Small intestine (tissue), 7 donors: ENCODE measurements around the gene EBF4. TPM values are rescaled to one million over a fixed set of nuclear protein-coding genes. Genes with fewer than 3 reads are reported as not detected.
"Not testable (repeated sequence)": the region's sequence is repeated elsewhere in the genome, so short reads cannot be mapped to it uniquely, and the experiment has no call there.

Source experiments
- DNase-seq, 2 donors: peaks; one replicate each; pipeline versions ENCODE4 v3.0.0 to v3.0.0-alpha.2; 2013
- FAIRE-seq: peaks from 2 replicates; lab custom pipeline; 2012; peaks lifted over from hg19 to GRCh38; lab: Jason Lieb, UNC
- H3K27ac ChIP-seq, 3 donors: one replicate each; pipeline ENCODE4 v1.5.1; 2013; ENCODE audit warnings: low read length in 2 of 3, mild to moderate bottlenecking in 2 of 3, control low read depth in 1 of 3, inconsistent platforms in 1 of 3, low read depth in 1 of 3, moderate library complexity in 1 of 3
- H3K27me3 ChIP-seq, 3 donors: one replicate each; pipeline ENCODE4 v1.6.1; 2013; ENCODE audit warnings: low read length in 3 of 3, inconsistent platforms in 1 of 3; ENCODE audit not compliant: control insufficient read depth in 3 of 3, insufficient read depth in 3 of 3
- H3K36me3 ChIP-seq, 3 donors: one replicate each; pipeline ENCODE4 v1.6.1; 2013; ENCODE audit warnings: low read length in 3 of 3, inconsistent platforms in 1 of 3, low read depth in 1 of 3, mild to moderate bottlenecking in 1 of 3, moderate library complexity in 1 of 3; ENCODE audit not compliant: control insufficient read depth in 3 of 3, insufficient read depth in 2 of 3
- H3K4me1 ChIP-seq, 3 donors: one replicate each; pipeline ENCODE4 v1.6.1; 2013; ENCODE audit warnings: low read length in 2 of 3, inconsistent platforms in 1 of 3, low read depth in 1 of 3, mild to moderate bottlenecking in 1 of 3, moderate library complexity in 1 of 3; ENCODE audit not compliant: control insufficient read depth in 3 of 3, insufficient read depth in 2 of 3
- H3K4me3 ChIP-seq, 3 donors: one replicate each; pipeline ENCODE4 v1.5.1; 2013; ENCODE audit warnings: low read length in 3 of 3, control low read depth in 1 of 3, inconsistent platforms in 1 of 3, low read depth in 1 of 3, mild to moderate bottlenecking in 1 of 3, moderate library complexity in 1 of 3
- H3K9me3 ChIP-seq, 2 donors: one replicate each; pipeline ENCODE4 v1.6.1; 2013; ENCODE audit warnings: low read depth in 1 of 2, low read length in 1 of 2; ENCODE audit not compliant: control insufficient read depth in 2 of 2, insufficient read depth in 1 of 2
- WGBS, 3 donors: extraction: QIAGEN DNeasy Blood & Tissue Kit; methylation state at CpG; one replicate each; pipeline ENCODE4 v1.1.7; 2013; 5-methylcytosine and 5-hydroxymethylcytosine counted together
- polyA plus RNA-seq, 4 donors: library from polyadenylated mRNA; stranded (reverse) in 3 of 4; unstranded in 1 of 4; fragments of 200-250 nt in 3 of 4; fragments of 120-200 nt in 1 of 4; gene quantifications; one replicate each; pipeline versions ENCODE4 v1.2.1 to v1.2.3, GENCODE V29; 2013
- donor health status: healthy with polysubstance abuse.
- donor health status: control.
- donor health status: control.
- donor health status: Bipolar disorder and iron deficiency.
- donor health status: healthy.

Gene EBF4
- polyA plus RNA-seq, 4 donors = 0.67 to 7.4 (median 3.2) TPM

GRCh38 chr20:2763186-2763585, 70.6 kb downstream of the EBF4 start:
- H3K27ac ChIP-seq = no peak overlapping the region
- no peaks in the 10 kb centered on the region for H3K36me3 ChIP-seq
- H3K4me3 ChIP-seq = no peak overlapping the region
- peaks cover 0 to 12% (median 2%) of the 10 kb centered on the region in 3 donors for H3K27me3 ChIP-seq
- H3K4me1 ChIP-seq = no peaks in the 10 kb centered on the region
- FAIRE-seq (no peak), DNase-seq (no peak)
- WGBS, 3 donors = 51 to 57% (median 54%) methylated on average over 5 of the region's 5 CpGs
- H3K9me3 ChIP-seq = no peaks in the 10 kb centered on the region

GRCh38 chr20:2767768-2768631, 75.4 kb downstream of the EBF4 start:
- Histone ChIP-seq H3K27me3 (peaks cover 0 to 12% (median 4%) of the 10 kb centered on the region in 3 donors), H3K9me3 (no peaks in the 10 kb centered on the region), H3K4me1 (no peaks in the 10 kb centered on the region), H3K36me3 (no peaks in the 10 kb centered on the region), H3K27ac (no peak overlapping the region), H3K4me3 (no peak overlapping the region)
- no peak for DNase-seq
- WGBS, 3 donors = 54 to 60% (median 58%) methylated on average over 15 of the region's 15 CpGs
- FAIRE-seq = no peak

GRCh38 chr20:2768632-2769015, 76.0 kb downstream of the EBF4 start:
- DNase-seq (no peak), FAIRE-seq (no peak)
- WGBS, 3 donors = 64 to 92% (median 67%) methylated on average over 5 of the region's 5 CpGs
- Histone ChIP-seq H3K9me3 (no peaks in the 10 kb centered on the region), H3K27ac (no peak overlapping the region), H3K4me1 (no peaks in the 10 kb centered on the region), H3K27me3 (peaks cover 0 to 9% (median 4%) of the 10 kb centered on the region in 3 donors), H3K36me3 (no peaks in the 10 kb centered on the region), H3K4me3 (no peak overlapping the region)

GRCh38 chr20:2770091-2770490, 77.5 kb downstream of the EBF4 start:
- not testable (repeated sequence) for H3K36me3 ChIP-seq, DNase-seq, H3K4me1 ChIP-seq, H3K9me3 ChIP-seq, H3K27ac ChIP-seq, FAIRE-seq, H3K27me3 ChIP-seq, H3K4me3 ChIP-seq
- 90 to 93% (median 91%) methylated on average over 12 of the region's 12 CpGs for WGBS, 3 donors

- Histone ChIP-seq H3K27ac (no peak overlapping the region), H3K4me1 (no peaks in the 10 kb centered on the region), H3K36me3 (no peaks in the 10 kb centered on the region), H3K4me3 (no peak overlapping the region), H3K27me3 (peaks cover 0 to 9% (median 6%) of the 10 kb centered on the region in 3 donors), H3K9me3 (peaks cover 0 to 4% of the 10 kb centered on the region in 2 donors)
- 36 to 63% (median 59%) methylated on average over 12 of the region's 12 CpGs for WGBS, 3 donors
- FAIRE-seq (no peak), DNase-seq (no peak)
Measured at GRCh38 chr20:2771631-2772080, 79.1 kb downstream of the EBF4 start.

- no peaks in the 10 kb centered on the region for H3K36me3 ChIP-seq
- H3K27ac ChIP-seq = no peak overlapping the region
- H3K4me1 ChIP-seq = no peaks in the 10 kb centered on the region
- no peak for FAIRE-seq
- peaks cover 0 to 4% (median 0%) of the 10 kb centered on the region in 3 donors for H3K27me3 ChIP-seq
- DNase-seq = no peak
- WGBS, 3 donors = 73 to 87% (median 75%) methylated on average over 9 of the region's 9 CpGs
- peaks cover 0 to 4% of the 10 kb centered on the region in 2 donors for H3K9me3 ChIP-seq
- H3K4me3 ChIP-seq = no peak overlapping the region
Measured at GRCh38 chr20:2773812-2774211, 81.2 kb downstream of the EBF4 start.

- Histone ChIP-seq H3K27me3 (peaks cover 0 to 4% (median 0%) of the 10 kb centered on the region in 3 donors), H3K27ac (no peak overlapping the region), H3K4me1 (no peaks in the 10 kb centered on the region), H3K36me3 (no peaks in the 10 kb centered on the region), H3K9me3 (peaks cover 0 to 4% of the 10 kb centered on the region in 2 donors), H3K4me3 (no peak overlapping the region)
- WGBS, 3 donors = 77 to 91% (median 82%) methylated on average over 3 of the region's 3 CpGs
- DNase-seq (no peak), FAIRE-seq (no peak)
Measured at GRCh38 chr20:2775139-2775538, 82.6 kb downstream of the EBF4 start.

- H3K36me3 ChIP-seq = no peaks in the 10 kb centered on the region
- FAIRE-seq = no peak
Measured at GRCh38 chr20:2778602-2779321, 86.2 kb downstream of the EBF4 start.

More at GRCh38 chr20:2778602-2779321, 86.2 kb downstream of the EBF4 start:
- Histone ChIP-seq H3K4me3 (no peak overlapping the region), H3K27me3 (peaks cover 0 to 6% (median 2%) of the 10 kb centered on the region in 3 donors), H3K27ac (no peak overlapping the region), H3K9me3 (peaks cover 0 to 4% of the 10 kb centered on the region in 2 donors), H3K4me1 (no peaks in the 10 kb centered on the region)
- DNase-seq = no peak
- WGBS, 3 donors = 77 to 80% (median 79%) methylated on average over 10 of the region's 10 CpGs
